ENCODE data around the gene ZNF236.
A peak's percentile ranks its signal among the peaks of the same experiment; 100 is the strongest.

Gene ZNF236

GRCh38 chr18:76920974-76921373 is 98.6 kb downstream of the ZNF236 start:
- Mint-ChIP-seq H3K27me3 (no peaks in the 10 kb centered on the region), H3K4me3 (no peak overlapping the region), H3K27ac (peak overlapping the region; percentile 14), H3K9me3 (no peaks in the 10 kb centered on the region), H3K4me1 (peaks cover 8% of the 10 kb centered on the region), H3K36me3 (peaks cover 29% of the 10 kb centered on the region)
- ATAC-seq (ENCODE audit: low read depth), result no peak
- DNase-seq (ENCODE audit: low spot score in 2 of 2), result no peak

DNA sequence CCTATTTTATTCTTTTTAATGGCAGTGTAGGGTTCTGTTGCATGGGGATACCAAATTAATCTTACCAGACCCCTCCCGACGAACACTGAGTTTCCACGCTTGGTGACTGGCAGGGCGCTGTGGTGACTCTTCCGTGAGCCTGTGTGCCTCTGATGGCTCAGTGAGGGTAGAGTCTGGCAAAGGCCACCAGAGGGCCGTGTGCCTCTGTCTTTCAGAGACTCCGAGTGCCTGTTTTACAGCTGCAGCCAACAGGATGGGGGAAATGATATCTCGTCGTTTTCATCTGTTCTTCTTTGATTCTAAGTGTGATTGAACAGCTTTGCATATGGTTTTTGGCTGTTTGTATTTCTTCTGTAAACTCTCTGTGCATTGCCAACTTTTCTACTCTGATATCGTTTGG is 99.8 kb downstream of the ZNF236 start:
- Mint-ChIP-seq H3K4me3 (peak overlapping the region; percentile 24), H3K27ac (peak overlapping the region; percentile 14), H3K9me3 (no peaks in the 10 kb centered on the region), H3K4me1 (peaks cover 15% of the 10 kb centered on the region), H3K27me3 (no peaks in the 10 kb centered on the region), H3K36me3 (peaks cover 32% of the 10 kb centered on the region)
- DNase-seq (ENCODE audit: low spot score in 2 of 2), result peak; percentile 55 to 69
- ATAC-seq (ENCODE audit: low read depth), result peak; percentile 100

DNA sequence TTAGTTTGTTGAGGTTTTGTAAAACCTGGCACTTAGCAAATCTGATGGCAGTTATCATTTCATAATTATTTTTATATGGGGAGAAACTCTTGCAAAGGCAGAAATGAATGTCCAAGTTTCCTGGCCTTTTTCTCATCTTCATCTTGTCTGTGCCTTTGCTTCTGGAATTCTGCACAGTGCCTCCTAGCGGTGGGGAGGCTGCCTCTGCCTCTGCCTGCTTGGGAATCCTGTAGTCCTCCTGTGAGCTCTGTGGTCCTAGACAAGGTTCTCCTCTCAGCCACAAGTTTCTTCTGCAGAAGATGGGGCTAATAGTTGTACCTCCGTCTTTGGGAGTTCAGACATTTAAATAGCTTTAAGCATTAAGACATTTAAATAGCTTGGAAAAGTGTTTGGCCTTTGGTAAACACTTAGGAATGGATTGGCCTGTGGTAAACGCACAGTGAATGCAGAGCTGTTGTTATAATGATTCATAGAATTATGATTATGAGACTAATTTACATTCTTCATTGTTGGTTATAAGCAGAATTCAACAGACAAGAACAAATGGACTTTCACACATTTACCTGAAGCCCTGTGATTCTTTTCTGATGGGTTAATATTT is 101.2 kb downstream of the ZNF236 start:
- no peak overlapping the region for H3K27ac Mint-ChIP-seq
- no peaks in the 10 kb centered on the region for H3K9me3 Mint-ChIP-seq
- H3K4me1 Mint-ChIP-seq, result peaks cover 16% of the 10 kb centered on the region
- DNase-seq (ENCODE audit: low spot score in 2 of 2) (no peak), ATAC-seq (ENCODE audit: low read depth) (no peak)
- no peak overlapping the region for H3K4me3 Mint-ChIP-seq
- no peaks in the 10 kb centered on the region for H3K27me3 Mint-ChIP-seq
- H3K36me3 Mint-ChIP-seq, result peaks cover 24% of the 10 kb centered on the region

DNA sequence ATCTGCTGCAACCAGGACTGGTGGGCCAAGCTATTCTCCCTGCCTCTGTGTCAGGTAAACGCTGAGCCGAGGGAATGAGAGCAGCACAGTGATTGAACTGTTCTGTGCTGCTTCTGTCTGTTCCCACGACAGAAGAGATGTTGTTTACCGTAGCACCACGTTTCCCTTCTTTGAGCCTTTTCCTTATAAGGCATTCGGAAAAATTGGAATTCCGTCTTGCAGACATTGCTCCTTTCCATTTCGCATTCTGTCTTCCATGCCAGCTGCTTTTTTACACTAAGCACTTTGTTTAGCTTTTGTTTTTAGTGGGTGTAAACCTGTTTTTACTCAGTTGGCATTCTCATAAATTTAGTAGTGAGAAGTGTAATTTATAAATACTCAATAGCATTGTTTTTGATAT is 103.1 kb downstream of the ZNF236 start:
- DNase-seq (ENCODE audit: low spot score in 2 of 2) (no peak), ATAC-seq (ENCODE audit: low read depth) (no peak)
- H3K4me1 Mint-ChIP-seq, result peaks cover 19% of the 10 kb centered on the region
- H3K4me3 Mint-ChIP-seq, result no peak overlapping the region
- no peak overlapping the region for H3K27ac Mint-ChIP-seq
- H3K9me3 Mint-ChIP-seq, result no peaks in the 10 kb centered on the region
- no peaks in the 10 kb centered on the region for H3K27me3 Mint-ChIP-seq
- peaks cover 29% of the 10 kb centered on the region for H3K36me3 Mint-ChIP-seq

DNA sequence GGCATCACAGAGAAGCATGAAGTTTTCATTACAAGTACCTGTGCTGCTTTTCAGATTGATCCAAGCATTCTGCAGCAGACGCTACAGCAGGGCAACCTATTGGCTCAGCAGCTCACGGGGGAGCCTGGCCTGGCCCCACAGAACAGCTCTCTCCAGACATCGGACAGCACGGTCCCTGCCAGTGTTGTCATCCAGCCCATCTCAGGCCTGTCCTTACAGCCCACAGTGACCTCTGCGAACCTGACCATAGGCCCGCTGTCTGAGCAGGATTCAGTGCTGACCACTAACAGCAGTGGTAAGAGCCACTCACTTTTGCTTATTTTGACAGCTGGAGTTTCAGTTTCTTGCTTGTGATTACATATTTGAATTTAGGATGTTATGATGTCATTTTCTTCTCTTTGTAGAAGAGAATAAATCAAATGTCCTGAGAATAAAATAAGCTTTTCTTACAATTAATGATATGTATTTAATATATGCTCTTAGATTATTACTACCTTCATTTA is 104.9 kb downstream of the ZNF236 start:
- Mint-ChIP-seq H3K9me3 (no peaks in the 10 kb centered on the region), H3K36me3 (peaks cover 31% of the 10 kb centered on the region), H3K4me3 (no peak overlapping the region), H3K27me3 (no peaks in the 10 kb centered on the region), H3K4me1 (peaks cover 12% of the 10 kb centered on the region), H3K27ac (no peak overlapping the region)
- DNase-seq (ENCODE audit: low spot score in 2 of 2), result no peak
- ATAC-seq (ENCODE audit: low read depth), result no peak

- ATAC-seq (ENCODE audit: low read depth) (no peak), DNase-seq (ENCODE audit: low spot score in 2 of 2) (no peak)
- peaks cover 35% of the 10 kb centered on the region for H3K36me3 Mint-ChIP-seq
- no peak overlapping the region for H3K27ac Mint-ChIP-seq
- H3K4me1 Mint-ChIP-seq, result peaks cover 11% of the 10 kb centered on the region
- H3K9me3 Mint-ChIP-seq, result no peaks in the 10 kb centered on the region
- no peak overlapping the region for H3K4me3 Mint-ChIP-seq
- no peaks in the 10 kb centered on the region for H3K27me3 Mint-ChIP-seq
These were observed 106.0 kb downstream of the ZNF236 start for GRCh38 chr18:76928179-76928868.

GRCh38 chr18:76931171-76931570 is 108.8 kb downstream of the ZNF236 start:
- ATAC-seq (ENCODE audit: low read depth), result no peak
- H3K27me3 Mint-ChIP-seq, result no peaks in the 10 kb centered on the region
- no peak overlapping the region for H3K27ac Mint-ChIP-seq
- peaks cover 27% of the 10 kb centered on the region for H3K36me3 Mint-ChIP-seq
- no peak overlapping the region for H3K4me3 Mint-ChIP-seq
- peaks cover 9% of the 10 kb centered on the region for H3K4me1 Mint-ChIP-seq
- no peak for DNase-seq (ENCODE audit: low spot score in 2 of 2)
- no peaks in the 10 kb centered on the region for H3K9me3 Mint-ChIP-seq

GRCh38 chr18:76932026-76932819 is 109.9 kb downstream of the ZNF236 start:
- DNase-seq (ENCODE audit: low spot score in 2 of 2), result no peak
- no peaks in the 10 kb centered on the region for H3K9me3 Mint-ChIP-seq
- peaks cover 4% of the 10 kb centered on the region for H3K4me1 Mint-ChIP-seq
- no peak for ATAC-seq (ENCODE audit: low read depth)
- H3K36me3 Mint-ChIP-seq, result peaks cover 26% of the 10 kb centered on the region
- no peaks in the 10 kb centered on the region for H3K27me3 Mint-ChIP-seq
- H3K27ac Mint-ChIP-seq, result no peak overlapping the region
- no peak overlapping the region for H3K4me3 Mint-ChIP-seq

DNA sequence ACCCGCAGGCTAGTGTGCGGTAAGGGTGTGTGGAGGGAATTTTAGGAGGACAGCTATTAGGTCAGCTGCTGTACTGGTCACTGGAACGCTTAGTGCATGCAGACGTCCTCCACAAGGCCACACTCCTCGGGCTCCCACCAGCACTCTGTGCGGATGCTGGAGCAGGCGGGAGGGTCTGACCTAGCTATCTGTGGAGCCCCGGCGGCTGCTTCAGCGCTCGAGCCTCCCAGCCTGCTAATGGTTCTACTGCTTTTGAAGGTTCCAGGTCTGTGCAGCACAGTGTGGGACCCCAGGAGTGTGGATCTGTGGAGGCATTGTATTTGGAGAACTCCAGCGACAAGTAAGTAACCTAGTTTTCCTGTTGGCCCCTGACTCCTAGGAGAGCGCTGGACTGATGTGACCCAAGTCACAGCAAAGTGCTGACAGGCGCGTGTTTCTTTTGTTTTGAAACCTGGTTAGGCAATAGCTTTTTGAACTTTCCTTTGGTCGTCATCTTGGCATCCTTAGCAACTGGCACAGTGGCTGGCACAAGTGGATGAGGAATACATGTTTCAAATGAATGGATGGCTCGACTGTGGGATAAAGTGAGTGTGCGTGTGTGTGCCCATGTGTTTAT is 113.5 kb downstream of the ZNF236 start:
- ATAC-seq (ENCODE audit: low read depth) (no peak), DNase-seq (ENCODE audit: low spot score in 2 of 2) (no peak)
- Mint-ChIP-seq H3K27ac (no peak overlapping the region), H3K36me3 (peaks cover 26% of the 10 kb centered on the region), H3K4me3 (no peak overlapping the region), H3K4me1 (no peaks in the 10 kb centered on the region), H3K27me3 (no peaks in the 10 kb centered on the region), H3K9me3 (no peaks in the 10 kb centered on the region)

- Mint-ChIP-seq H3K4me3 (no peak overlapping the region), H3K4me1 (no peaks in the 10 kb centered on the region), H3K36me3 (peaks cover 23% of the 10 kb centered on the region), H3K27ac (no peak overlapping the region), H3K27me3 (no peaks in the 10 kb centered on the region), H3K9me3 (no peaks in the 10 kb centered on the region)
- no peak for DNase-seq (ENCODE audit: low spot score in 2 of 2)
- ATAC-seq (ENCODE audit: low read depth), result no peak
These were observed 114.5 kb downstream of the ZNF236 start for GRCh38 chr18:76936877-76937276.

- Mint-ChIP-seq H3K4me3 (no peak overlapping the region), H3K9me3 (no peaks in the 10 kb centered on the region), H3K27me3 (no peaks in the 10 kb centered on the region), H3K36me3 (peaks cover 19% of the 10 kb centered on the region), H3K4me1 (no peaks in the 10 kb centered on the region), H3K27ac (no peak overlapping the region)
- DNase-seq (ENCODE audit: low spot score in 2 of 2), result no peak
- no peak for ATAC-seq (ENCODE audit: low read depth)
These were observed 115.2 kb downstream of the ZNF236 start for GRCh38 chr18:76937597-76937996.

DNA sequence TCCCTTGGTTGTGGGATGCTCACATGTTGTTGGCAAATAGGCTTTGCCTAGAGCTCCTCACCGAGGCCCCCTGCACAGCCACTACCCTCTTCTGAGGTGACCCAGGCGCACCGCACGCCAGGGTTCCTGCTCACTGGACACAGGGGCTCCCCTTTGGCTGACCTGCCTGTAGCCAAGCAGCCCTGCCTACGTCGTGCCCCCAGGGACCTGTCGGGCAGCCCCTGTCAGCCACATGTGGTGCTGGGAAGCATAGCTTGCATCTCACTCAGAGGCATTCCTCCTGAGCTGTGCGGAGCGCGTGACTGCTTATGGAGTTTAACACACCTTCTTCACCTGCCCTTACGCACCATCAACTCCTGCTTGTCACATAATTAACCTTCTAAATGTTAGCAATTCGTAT is 116.3 kb downstream of the ZNF236 start:
- Mint-ChIP-seq H3K4me3 (no peak overlapping the region), H3K4me1 (no peaks in the 10 kb centered on the region), H3K9me3 (no peaks in the 10 kb centered on the region), H3K27me3 (no peaks in the 10 kb centered on the region), H3K27ac (peak overlapping the region; percentile 20), H3K36me3 (peaks cover 16% of the 10 kb centered on the region)
- DNase-seq (ENCODE audit: low spot score in 2 of 2) (no peak), ATAC-seq (ENCODE audit: low read depth) (no peak)

GRCh38 chr18:76941284-76941683 is 118.9 kb downstream of the ZNF236 start:
- H3K27ac Mint-ChIP-seq, result no peak overlapping the region
- H3K27me3 Mint-ChIP-seq, result no peaks in the 10 kb centered on the region
- H3K4me3 Mint-ChIP-seq, result no peak overlapping the region
- H3K4me1 Mint-ChIP-seq, result peaks cover 2% of the 10 kb centered on the region
- ATAC-seq (ENCODE audit: low read depth) (no peak), DNase-seq (ENCODE audit: low spot score in 2 of 2) (no peak)
- H3K9me3 Mint-ChIP-seq, result peaks cover 2% of the 10 kb centered on the region
- H3K36me3 Mint-ChIP-seq, result peaks cover 22% of the 10 kb centered on the region

Measured in memory B cell (primary cell).